A673 (cell line): ENCODE data around the gene DEAF1. TPM values are rescaled to one million over a fixed set of nuclear protein-coding genes. Genes with fewer than 3 reads are reported as not detected.
A peak's percentile ranks its signal among the peaks of the same experiment; 100 is the strongest.

Experiments
- BruUV-seq: library from RNA; stranded (reverse); fragments of 400-500 nt; replicated peaks from 2 replicates; lab custom pipeline; 2021; lab: Mats Ljungman, UMichigan
- CTCF ChIA-PET: fragments of 300-600 bp; sonication (Branson Sonifier 250); formaldehyde crosslinking; loops from one replicate; lab custom pipeline; 2022; ENCODE audit warnings: antibody characterized with exemption; lab: Charles Lee
- POLR2A ChIA-PET: fragments of 300-600 bp; sonication (Branson Sonifier 250); formaldehyde crosslinking; loops from one replicate; lab custom pipeline; 2022; ENCODE audit warnings: antibody characterized with exemption; ENCODE audit not compliant: low non-redundant PET; lab: Charles Lee
- DNase-seq: peaks from one replicate; pipeline ENCODE4 v3.0.0-alpha.2; 2015; ENCODE audit warnings: low spot score
- H3K27ac ChIP-seq: fragments of 200-600 bp; sonication (generic); 2 replicates; pipeline ENCODE4 v1.5.1; 2016; ENCODE audit warnings: mixed run types, low read depth, mild to moderate bottlenecking, mixed read lengths, antibody characterized with exemption, low read length; ENCODE audit not compliant: poor library complexity, severe bottlenecking
- H3K27me3 ChIP-seq: fragments of 200-600 bp; sonication (generic); replicated peaks from 2 replicates; pipeline ENCODE4 v1.6.1; 2017; ENCODE audit warnings: mixed run types, low read depth, mild to moderate bottlenecking, mixed read lengths, antibody characterized with exemption, low read length; ENCODE audit not compliant: insufficient read depth, poor library complexity
- H3K36me3 ChIP-seq: fragments of 200-600 bp; sonication (generic); 2 replicates; pipeline ENCODE4 v1.6.1; 2016; ENCODE audit warnings: mixed run types, mild to moderate bottlenecking, mixed read lengths, antibody characterized with exemption, low read length; ENCODE audit not compliant: insufficient read depth, poor library complexity, severe bottlenecking
- H3K4me1 ChIP-seq: fragments of 200-600 bp; sonication (generic); 2 replicates; pipeline ENCODE4 v1.6.1; 2017; ENCODE audit warnings: mixed run types, mild to moderate bottlenecking, mixed read lengths, antibody characterized with exemption, low read length; ENCODE audit not compliant: insufficient read depth, poor library complexity, severe bottlenecking
- H3K4me3 ChIP-seq: fragments of 200-600 bp; sonication (generic); 2 replicates; pipeline ENCODE4 v1.5.1; 2016; ENCODE audit warnings: low read depth, mixed run types, mild to moderate bottlenecking, mixed read lengths, low read length; ENCODE audit not compliant: poor library complexity, severe bottlenecking
- H3K9me3 ChIP-seq: fragments of 200-600 bp; sonication (generic); 2 replicates; pipeline ENCODE4 v1.6.1; 2016; ENCODE audit warnings: mixed run types, low read depth, mild to moderate bottlenecking, mixed read lengths, antibody characterized with exemption, low read length; ENCODE audit not compliant: poor library complexity, severe bottlenecking
- CTCF ChIP-seq: fragments of 300-800, 200-600 bp; sonication (generic); conservative IDR thresholded peaks from 2 replicates; pipeline ENCODE4 v1.5.1; 2017; ENCODE audit warnings: low read depth, mild to moderate bottlenecking, antibody characterized with exemption, low read length, moderate library complexity, mixed read lengths
- EZH2 ChIP-seq: fragments of 200-600 bp; sonication (generic); IDR thresholded peaks from 2 replicates; pipeline ENCODE4 v1.6.1; 2017; ENCODE audit warnings: borderline replicate concordance, low read depth, mild to moderate bottlenecking, mixed read lengths, antibody characterized with exemption, low read length; ENCODE audit not compliant: poor library complexity, severe bottlenecking
- intact Hi-C: fragments of 100-400 bp; cut with micrococcal nuclease; formaldehyde crosslinking; loops from one replicate; pipeline ENCODE4 v1.10.0; 2022; ENCODE audit not compliant: unreplicated experiment
- total RNA-seq: library from RNA; stranded (reverse); gene quantifications from 2 replicates; pipeline ENCODE4 v1.2.3, GENCODE V29; 2021

The DEAF1 gene
- total RNA-seq, 1 experiment from 2014 or later: 56.7 TPM

GRCh38 chr11:696955-697491 lies 2.0 kb upstream of the DEAF1 start:
- TSS peak; percentile 35 for BruUV-seq
- CTCF ChIA-PET: no interaction called here
- DNase-seq: no peak
- Histone ChIP-seq H3K4me1 (peaks cover 16% of the 10 kb centered on the region), H3K27ac (no peak overlapping the region), H3K4me3 (no peak overlapping the region), H3K9me3 (no peaks in the 10 kb centered on the region), H3K36me3 (no peaks in the 10 kb centered on the region), H3K27me3 (no peaks in the 10 kb centered on the region)
- POLR2A ChIA-PET: interaction anchor here (0.5 kb wide), 1 partner anchor 334 kb away, joined by 11 read pairs; no protein-coding TSS in a partner anchor
- TF ChIP-seq EZH2 (no peak), CTCF (no peak)
- intact Hi-C loops: no loop called here

- no peak for TF ChIP-seq CTCF
- TF ChIP-seq EZH2: no peak
- peaks cover 16% of the 10 kb centered on the region for H3K4me1 ChIP-seq
- TSS peak; percentile 61 for BruUV-seq
- intact Hi-C loops: no loop called here
- H3K9me3 ChIP-seq: no peaks in the 10 kb centered on the region
- H3K4me3 ChIP-seq: peak within 1 kb of the TSS; percentile 95
- DNase-seq: peak; percentile 99
- ChIA-PET POLR2A (interaction anchor here (0.7 kb wide), 1 partner anchor 247 kb away, joined by 5 read pairs; no protein-coding TSS in a partner anchor), CTCF (interaction anchor here (0.5 to 1.4 kb wide), 4 partner anchors 12 to 171 kb away, joined by 3 to 8 read pairs (median 6); no protein-coding TSS in a partner anchor)
- no peaks in the 10 kb centered on the region for H3K27me3 ChIP-seq
- H3K27ac ChIP-seq: peak within 1 kb of the TSS; percentile 97
- no peaks in the 10 kb centered on the region for H3K36me3 ChIP-seq
Observed at GRCh38 chr11:695538-696248, 671 bp upstream of the DEAF1 start, which contains the start of gene TMEM80. TSS of gene TMEM80 (plus strand) at chr11:695816. CDS start at chr11:695828, 12 bp downstream.

- BruUV-seq: no TSS peak
Observed at GRCh38 chr11:695288-695537, 191 bp upstream of the DEAF1 start.

More at GRCh38 chr11:695288-695537, 191 bp upstream of the DEAF1 start:
- H3K4me3 ChIP-seq: peak overlapping the region; percentile 95
- intact Hi-C loops: no loop called here
- ChIA-PET CTCF (interaction anchor here (0.6 to 1.4 kb wide), 3 partner anchors 13 to 140 kb away, joined by 3 to 8 read pairs (median 7); no protein-coding TSS in a partner anchor), POLR2A (interaction anchor here (0.7 kb wide), 1 partner anchor 248 kb away, joined by 5 read pairs; no protein-coding TSS in a partner anchor)
- no peaks in the 10 kb centered on the region for H3K9me3 ChIP-seq
- H3K27me3 ChIP-seq: no peaks in the 10 kb centered on the region
- no peak for TF ChIP-seq EZH2
- no peak for TF ChIP-seq CTCF
- H3K27ac ChIP-seq: peak overlapping the region; percentile 97
- H3K4me1 ChIP-seq: peaks cover 16% of the 10 kb centered on the region
- no peak for DNase-seq
- H3K36me3 ChIP-seq: no peaks in the 10 kb centered on the region
